ENCODE data around the gene PNRC1.
A peak's percentile ranks its signal among the peaks of the same experiment; 100 is the strongest.

The PNRC1 gene

GRCh38 chr6:89116702-89117101, 36.2 kb downstream of the PNRC1 start:
- Histone ChIP-seq H4K20me1 (ENCODE audit: insufficient read depth, low read length, poor library complexity, severe bottlenecking) (no peaks in the 10 kb centered on the region), H3K4me1 (ENCODE audit: insufficient read depth, low read length, poor library complexity, severe bottlenecking) (no peaks in the 10 kb centered on the region), H3K9me3 (ENCODE audit: insufficient read depth, low read depth, low read length) (no peaks in the 10 kb centered on the region), H3K4me3 (ENCODE audit: low read length, poor library complexity, severe bottlenecking) (no peak overlapping the region), H2AFZ (ENCODE audit: low read length) (no peak overlapping the region), H3K9ac (ENCODE audit: low read depth, low read length, poor library complexity, severe bottlenecking) (no peak overlapping the region), H3K79me2 (ENCODE audit: insufficient read depth, low read length) (no peaks in the 10 kb centered on the region), H3K9me2 (replicated peaks; ENCODE audit: low read depth, low read length) (no peaks in the 10 kb centered on the region), H3K27me3 (ENCODE audit: insufficient read depth, low read length, poor library complexity, severe bottlenecking) (no peaks in the 10 kb centered on the region), H3K4me2 (ENCODE audit: low read depth, low read length, poor library complexity, severe bottlenecking) (no peak overlapping the region), H3F3A (ENCODE audit: low read depth) (no peaks in the 10 kb centered on the region), H3K36me3 (ENCODE audit: insufficient read depth, low read length) (no peaks in the 10 kb centered on the region)
- no peak for TF ChIP-seq EZH2phosphoT487 (IDR thresholded peaks at IDR 0.05; ENCODE audit: borderline replicate concordance)
- no peak for TF ChIP-seq CTCF (conservative IDR thresholded peaks at IDR 0.05; ENCODE audit: low read length)

- no peaks in the 10 kb centered on the region for H4K20me1 ChIP-seq (ENCODE audit: insufficient read depth, low read length, poor library complexity, severe bottlenecking)
- no peaks in the 10 kb centered on the region for H3K79me2 ChIP-seq (ENCODE audit: insufficient read depth, low read length)
- H2AFZ ChIP-seq (ENCODE audit: low read length), result peak within 1 kb of the TSS; percentile 51; the same call in 1 of the 2 replicates
- peak within 1 kb of the TSS; percentile 52 for H3K4me3 ChIP-seq (ENCODE audit: low read length, poor library complexity, severe bottlenecking)
- peak within 1 kb of the TSS; percentile 35 for H3K4me2 ChIP-seq (ENCODE audit: low read depth, low read length, poor library complexity, severe bottlenecking)
- TF ChIP-seq EZH2phosphoT487 (IDR thresholded peaks at IDR 0.05; ENCODE audit: borderline replicate concordance) (no peak), CTCF (conservative IDR thresholded peaks at IDR 0.05; ENCODE audit: low read length) (no peak)
- no peaks in the 10 kb centered on the region for H3K4me1 ChIP-seq (ENCODE audit: insufficient read depth, low read length, poor library complexity, severe bottlenecking)
- no peaks in the 10 kb centered on the region for H3F3A ChIP-seq (ENCODE audit: low read depth)
- H3K9me3 ChIP-seq (ENCODE audit: insufficient read depth, low read depth, low read length), result no peaks in the 10 kb centered on the region
- H3K9me2 ChIP-seq (replicated peaks; ENCODE audit: low read depth, low read length), result no peaks in the 10 kb centered on the region
- H3K27me3 ChIP-seq (ENCODE audit: insufficient read depth, low read length, poor library complexity, severe bottlenecking), result no peaks in the 10 kb centered on the region
- no peaks in the 10 kb centered on the region for H3K36me3 ChIP-seq (ENCODE audit: insufficient read depth, low read length)
- no peak within 1 kb of the TSS for H3K9ac ChIP-seq (ENCODE audit: low read depth, low read length, poor library complexity, severe bottlenecking)
Measured at GRCh38 chr6:89117211-89118108, 36.9 kb downstream of the PNRC1 start, which contains the start of gene SRSF12. TSS of gene SRSF12 (minus strand) at chr6:89118071. CDS start at chr6:89117887, 184 bp downstream.

GRCh38 chr6:89118931-89119330, 38.4 kb downstream of the PNRC1 start:
- H3K36me3 ChIP-seq (ENCODE audit: insufficient read depth, low read length), result no peaks in the 10 kb centered on the region
- H2AFZ ChIP-seq (ENCODE audit: low read length), result no peak overlapping the region
- H3K9me3 ChIP-seq (ENCODE audit: insufficient read depth, low read depth, low read length), result no peaks in the 10 kb centered on the region
- no peaks in the 10 kb centered on the region for H3F3A ChIP-seq (ENCODE audit: low read depth)
- no peaks in the 10 kb centered on the region for H4K20me1 ChIP-seq (ENCODE audit: insufficient read depth, low read length, poor library complexity, severe bottlenecking)
- H3K4me1 ChIP-seq (ENCODE audit: insufficient read depth, low read length, poor library complexity, severe bottlenecking), result no peaks in the 10 kb centered on the region
- no peaks in the 10 kb centered on the region for H3K27me3 ChIP-seq (ENCODE audit: insufficient read depth, low read length, poor library complexity, severe bottlenecking)
- H3K4me2 ChIP-seq (ENCODE audit: low read depth, low read length, poor library complexity, severe bottlenecking), result no peak overlapping the region
- H3K9ac ChIP-seq (ENCODE audit: low read depth, low read length, poor library complexity, severe bottlenecking), result no peak overlapping the region
- TF ChIP-seq CTCF (conservative IDR thresholded peaks at IDR 0.05; ENCODE audit: low read length) (no peak), EZH2phosphoT487 (IDR thresholded peaks at IDR 0.05; ENCODE audit: borderline replicate concordance) (no peak)
- H3K4me3 ChIP-seq (ENCODE audit: low read length, poor library complexity, severe bottlenecking), result no peak overlapping the region
- H3K9me2 ChIP-seq (replicated peaks; ENCODE audit: low read depth, low read length), result no peaks in the 10 kb centered on the region
- no peaks in the 10 kb centered on the region for H3K79me2 ChIP-seq (ENCODE audit: insufficient read depth, low read length)
